HUES6 (cell line): ENCODE data around the gene MIPOL1.

ENCODE experiments used
- H3K27ac ChIP-seq: 2 replicates; pipeline ENCODE4 v1.7.0; 2013; ENCODE audit warnings: low read depth, mild to moderate bottlenecking, low read length, inconsistent platforms
- H3K27me3 ChIP-seq: 2 replicates; pipeline ENCODE4 v1.6.1; 2013; ENCODE audit warnings: low read length; ENCODE audit not compliant: control insufficient read depth, insufficient read depth
- H3K36me3 ChIP-seq: 2 replicates; pipeline ENCODE4 v1.6.1; 2013; ENCODE audit warnings: low read length; ENCODE audit not compliant: control insufficient read depth, insufficient read depth
- H3K4me1 ChIP-seq: 2 replicates; pipeline ENCODE4 v1.6.1; 2013; ENCODE audit warnings: low read length; ENCODE audit not compliant: control insufficient read depth, insufficient read depth
- H3K4me3 ChIP-seq: 2 replicates; pipeline ENCODE4 v1.5.1; 2013; ENCODE audit warnings: low read depth, low read length
- H3K9ac ChIP-seq: one replicate; pipeline ENCODE4 v1.6.1; 2013; ENCODE audit warnings: mild to moderate bottlenecking, low read length
- H3K9me3 ChIP-seq: 2 replicates; pipeline ENCODE4 v1.6.1; 2013; ENCODE audit warnings: low read depth, low read length; ENCODE audit not compliant: control insufficient read depth, insufficient read depth

MIPOL1 gene

DNA sequence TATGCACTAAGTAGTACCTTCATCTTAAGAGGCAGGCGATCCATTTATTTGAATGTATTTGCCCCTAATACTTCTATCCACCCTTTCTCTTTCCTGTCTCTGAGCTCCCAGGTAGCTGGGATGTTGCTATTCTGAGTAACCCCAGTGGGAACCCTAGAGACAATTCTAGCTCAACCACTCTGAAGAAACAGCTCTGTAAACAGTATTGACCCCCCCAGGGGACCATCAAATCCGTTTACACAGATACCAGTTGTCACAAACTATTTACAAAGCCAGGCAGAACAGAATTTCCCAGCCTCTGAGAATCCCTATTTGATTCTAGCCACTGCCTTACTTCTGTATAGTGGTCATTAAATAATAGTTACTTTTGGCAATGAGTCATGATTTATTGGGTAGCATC is 64.9 kb downstream of the MIPOL1 start:
- Histone ChIP-seq H3K27ac (no peak overlapping the region), H3K4me1 (peaks cover 3% of the 10 kb centered on the region; the same call in 1 of the 2 replicates), H3K4me3 (no peak overlapping the region), H3K9ac (no peak overlapping the region), H3K27me3 (no peaks in the 10 kb centered on the region), H3K36me3 (no peaks in the 10 kb centered on the region), H3K9me3 (no peaks in the 10 kb centered on the region)

- Histone ChIP-seq H3K36me3 (no peaks in the 10 kb centered on the region), H3K9ac (no peak overlapping the region), H3K4me1 (peaks cover 2% of the 10 kb centered on the region; the same call in 1 of the 2 replicates), H3K4me3 (no peak overlapping the region), H3K27ac (no peak overlapping the region), H3K9me3 (no peaks in the 10 kb centered on the region), H3K27me3 (no peaks in the 10 kb centered on the region)
Measured at GRCh38 chr14:37263656-37264236, 66.0 kb downstream of the MIPOL1 start.

- no peaks in the 10 kb centered on the region for H3K4me1 ChIP-seq
- H3K36me3 ChIP-seq: peaks cover 9% of the 10 kb centered on the region
- H3K4me3 ChIP-seq: no peak overlapping the region
- no peaks in the 10 kb centered on the region for H3K27me3 ChIP-seq
- H3K27ac ChIP-seq: no peak overlapping the region
- H3K9ac ChIP-seq: no peak overlapping the region
- H3K9me3 ChIP-seq: no peaks in the 10 kb centered on the region
Measured at GRCh38 chr14:37268788-37269187, 71.1 kb downstream of the MIPOL1 start.

GRCh38 chr14:37270629-37271028 is 72.9 kb downstream of the MIPOL1 start:
- H3K36me3 ChIP-seq: peaks cover 9% of the 10 kb centered on the region
- H3K4me1 ChIP-seq: no peaks in the 10 kb centered on the region
- H3K27ac ChIP-seq: no peak overlapping the region
- H3K9ac ChIP-seq: no peak overlapping the region
- H3K9me3 ChIP-seq: no peaks in the 10 kb centered on the region
- no peaks in the 10 kb centered on the region for H3K27me3 ChIP-seq
- H3K4me3 ChIP-seq: no peak overlapping the region

DNA sequence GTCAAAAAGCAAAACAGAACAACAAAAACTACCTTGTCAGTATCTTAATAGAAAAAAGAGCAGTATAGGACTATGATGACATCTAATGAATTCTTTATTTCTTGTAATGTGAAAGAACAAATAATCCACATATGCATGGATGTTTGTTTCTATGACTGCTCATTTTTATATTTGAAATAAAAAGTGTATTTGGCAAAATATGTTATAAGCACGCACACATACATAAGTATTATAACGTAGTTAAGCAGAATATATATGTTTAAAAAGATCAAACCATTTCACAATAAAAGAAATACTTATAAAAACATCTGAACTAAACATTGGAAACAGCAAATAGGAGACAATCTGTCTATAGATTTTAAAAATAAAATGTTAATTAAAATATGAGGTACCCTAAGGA is 74.8 kb downstream of the MIPOL1 start:
- Histone ChIP-seq H3K4me3 (no peak overlapping the region), H3K27ac (no peak overlapping the region), H3K36me3 (peaks cover 9% of the 10 kb centered on the region)

DNA sequence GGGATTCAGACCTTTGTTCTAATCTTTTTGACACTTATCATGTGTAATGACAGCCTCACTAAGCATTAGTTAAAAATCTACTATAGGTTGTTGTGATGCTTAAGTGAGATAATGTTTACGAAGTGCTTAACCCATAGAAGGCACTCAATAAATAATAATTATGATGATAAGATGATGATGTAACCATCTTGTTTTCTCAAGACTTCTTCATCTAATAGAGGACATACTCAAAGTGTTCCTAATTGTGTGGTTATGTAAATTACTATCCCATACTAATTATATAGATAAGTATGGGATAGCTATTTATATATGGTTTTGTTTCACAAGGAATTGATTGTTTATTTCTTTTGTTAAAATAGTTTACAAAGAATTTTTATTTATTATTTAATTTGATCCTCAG is 76.9 kb downstream of the MIPOL1 start:
- Histone ChIP-seq H3K9me3 (no peaks in the 10 kb centered on the region), H3K4me3 (no peak overlapping the region), H3K4me1 (no peaks in the 10 kb centered on the region), H3K9ac (no peak overlapping the region), H3K36me3 (peaks cover 6% of the 10 kb centered on the region), H3K27me3 (no peaks in the 10 kb centered on the region), H3K27ac (no peak overlapping the region)

More for the DNA sequence above, 74.8 kb downstream of the MIPOL1 start:
- Histone ChIP-seq H3K9me3 (no peaks in the 10 kb centered on the region), H3K4me1 (no peaks in the 10 kb centered on the region), H3K27me3 (no peaks in the 10 kb centered on the region), H3K9ac (no peak overlapping the region)

DNA sequence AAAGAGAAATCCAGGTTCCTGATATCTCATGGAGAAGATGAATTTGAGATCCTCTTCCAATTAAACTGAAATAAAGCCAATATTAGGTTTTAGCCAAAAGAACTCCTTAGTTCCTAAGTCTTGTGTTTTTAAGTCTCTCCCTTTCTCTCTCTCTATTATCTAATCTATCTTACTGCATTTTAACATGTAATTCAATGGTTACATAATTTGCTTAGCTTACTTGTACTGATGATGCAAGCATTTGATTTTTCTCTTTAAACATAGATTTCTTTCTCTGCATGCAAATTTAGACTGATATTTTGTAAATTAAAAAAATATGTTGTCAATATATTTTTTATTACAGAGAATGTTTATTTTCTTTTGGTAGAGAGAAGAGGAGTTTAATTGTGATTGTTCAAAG is 78.2 kb downstream of the MIPOL1 start:
- no peaks in the 10 kb centered on the region for H3K9me3 ChIP-seq
- no peak overlapping the region for H3K4me3 ChIP-seq
- H3K27me3 ChIP-seq: no peaks in the 10 kb centered on the region
- no peaks in the 10 kb centered on the region for H3K4me1 ChIP-seq
- H3K27ac ChIP-seq: no peak overlapping the region
- H3K9ac ChIP-seq: no peak overlapping the region
- H3K36me3 ChIP-seq: peaks cover under 1% of the 10 kb centered on the region; the same call in 1 of the 2 replicates

DNA sequence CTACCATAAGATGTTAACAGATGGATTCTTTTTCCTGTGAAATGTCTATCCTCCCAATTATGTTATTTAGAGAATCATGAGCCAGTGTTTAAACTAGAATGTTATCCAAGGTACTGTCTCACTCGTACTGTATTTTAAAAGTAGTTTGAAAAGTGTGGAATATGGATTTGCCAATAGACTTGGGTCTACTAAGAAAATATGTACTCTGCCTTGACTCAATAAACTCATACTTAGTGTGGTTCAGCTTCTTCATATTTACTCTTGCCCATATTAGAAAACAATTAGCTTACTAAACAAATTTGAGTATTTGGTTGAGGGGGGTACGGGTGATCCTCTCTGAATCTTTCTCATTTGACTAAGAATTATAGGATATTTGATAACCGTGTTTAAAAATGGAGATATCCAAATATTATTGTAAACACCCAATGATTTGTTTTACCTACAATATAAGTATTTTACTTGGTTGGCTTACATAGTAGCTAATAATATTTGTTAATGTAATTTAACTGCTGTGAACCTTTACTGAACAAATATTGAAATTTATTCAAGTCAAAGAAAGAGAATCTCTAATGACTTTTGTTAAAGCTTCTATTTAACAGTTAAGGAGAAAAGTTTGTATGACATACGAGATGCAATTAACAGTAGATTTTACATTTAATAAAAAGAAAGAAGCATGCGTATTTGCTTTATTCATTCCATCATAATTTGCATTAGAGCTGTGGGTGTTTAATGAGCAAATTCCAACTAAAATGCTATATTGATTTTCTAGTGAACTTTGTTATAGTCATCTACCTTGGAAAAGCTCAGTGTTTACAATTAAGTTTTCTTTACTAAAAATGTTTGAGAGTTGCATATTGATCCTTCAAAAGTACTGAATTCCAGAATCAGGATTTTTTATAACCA is 81.2 kb downstream of the MIPOL1 start:
- Histone ChIP-seq H3K9ac (no peak overlapping the region), H3K36me3 (no peaks in the 10 kb centered on the region), H3K4me1 (no peaks in the 10 kb centered on the region)

GRCh38 chr14:37279818-37280217 is 82.1 kb downstream of the MIPOL1 start:
- H3K4me1 ChIP-seq: no peaks in the 10 kb centered on the region

More for the DNA sequence above, 81.2 kb downstream of the MIPOL1 start:
- no peak overlapping the region for H3K27ac ChIP-seq
- no peak overlapping the region for H3K4me3 ChIP-seq
- no peaks in the 10 kb centered on the region for H3K9me3 ChIP-seq
- no peaks in the 10 kb centered on the region for H3K27me3 ChIP-seq

DNA sequence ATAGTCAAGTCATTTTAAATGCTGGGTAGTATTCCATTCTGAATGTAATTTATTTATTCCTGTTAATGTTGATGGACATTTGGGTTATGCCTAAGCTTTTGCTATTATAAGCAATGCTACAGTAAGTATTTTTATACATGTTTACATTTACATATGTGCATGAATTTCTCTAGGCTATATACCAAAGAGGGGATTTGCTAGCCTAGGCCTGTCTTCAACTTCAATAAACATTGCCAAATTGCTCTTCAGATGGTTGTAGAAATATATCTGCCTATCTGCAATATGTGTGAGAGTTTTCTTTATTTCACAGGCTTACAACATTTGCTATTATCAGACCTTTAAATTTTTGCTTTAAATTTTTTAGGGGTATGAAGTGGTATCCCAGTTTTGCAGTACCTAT is 87.0 kb downstream of the MIPOL1 start:
- no peak overlapping the region for H3K9ac ChIP-seq
- no peaks in the 10 kb centered on the region for H3K9me3 ChIP-seq
- peaks cover 3% of the 10 kb centered on the region; the same call in 1 of the 2 replicates for H3K36me3 ChIP-seq
- H3K4me3 ChIP-seq: no peak overlapping the region
- no peaks in the 10 kb centered on the region for H3K27me3 ChIP-seq
- no peaks in the 10 kb centered on the region for H3K4me1 ChIP-seq
- no peak overlapping the region for H3K27ac ChIP-seq

More at GRCh38 chr14:37279818-37280217, 82.1 kb downstream of the MIPOL1 start:
- Histone ChIP-seq H3K4me3 (no peak overlapping the region), H3K9me3 (no peaks in the 10 kb centered on the region), H3K36me3 (no peaks in the 10 kb centered on the region), H3K9ac (no peak overlapping the region), H3K27me3 (no peaks in the 10 kb centered on the region), H3K27ac (no peak overlapping the region)

- Histone ChIP-seq H3K36me3 (peaks cover 7% of the 10 kb centered on the region), H3K4me3 (no peak overlapping the region), H3K27ac (no peak overlapping the region), H3K4me1 (no peaks in the 10 kb centered on the region), H3K9ac (no peak overlapping the region), H3K27me3 (no peaks in the 10 kb centered on the region), H3K9me3 (no peaks in the 10 kb centered on the region)
Measured at GRCh38 chr14:37285220-37285619, 87.5 kb downstream of the MIPOL1 start.
